Measurements from ENCODE around the gene ARHGEF9.

GRCh38 chrX:63817696-63818095 lies 32.7 kb upstream of the ARHGEF9 start:
- TF ChIP-seq ZBTB33 (IDR thresholded peaks at IDR 0.05; ENCODE audit: borderline replicate concordance, low read depth) (no peak), TAF1 (IDR thresholded peaks at IDR 0.05; ENCODE audit: borderline replicate concordance, low read depth, low read length) (no peak), CTCF (IDR thresholded peaks at IDR 0.05) (no peak), NRF1 (IDR thresholded peaks at IDR 0.05; ENCODE audit: low read depth, low read length) (no peak), GABPA (IDR thresholded peaks at IDR 0.05; ENCODE audit: low read depth) (no peak), YY1 (IDR thresholded peaks at IDR 0.05; ENCODE audit: low read depth) (no peak), RFX5 (IDR thresholded peaks at IDR 0.05; ENCODE audit: low read length) (no peak), MXI1 (IDR thresholded peaks at IDR 0.05; ENCODE audit: low read depth, low read length) (no peak), RAD21 (IDR thresholded peaks at IDR 0.05; ENCODE audit: low read length) (no peak)
